ENCODE data around the gene ADAR.
A peak's percentile ranks its signal among the peaks of the same experiment; 100 is the strongest.

The ADAR gene

GRCh38 chr1:154614901-154615300, 6.9 kb upstream of the ADAR start:
- no peak for DNase-seq

GRCh38 chr1:154614247-154614646, 6.3 kb upstream of the ADAR start:
- no peak for DNase-seq

GRCh38 chr1:154611150-154611862, 3.3 kb upstream of the ADAR start:
- DNase-seq: no peak

- DNase-seq: no peak
Observed at GRCh38 chr1:154609398-154610380, 1.7 kb upstream of the ADAR start.

- peak; percentile 49 for DNase-seq
Observed at GRCh38 chr1:154608397-154609270, 648 bp upstream of the ADAR start.

- DNase-seq: no peak
Observed at GRCh38 chr1:154607106-154607608, 829 bp downstream of the ADAR start.

- no peak for DNase-seq
Observed at GRCh38 chr1:154605534-154605933, 2.5 kb downstream of the ADAR start.

- no peak for DNase-seq
Observed at GRCh38 chr1:154603317-154603716, 4.7 kb downstream of the ADAR start.

GRCh38 chr1:154599658-154600057, 8.3 kb downstream of the ADAR start:
- no peak for DNase-seq

GRCh38 chr1:154598871-154599635, 8.9 kb downstream of the ADAR start:
- DNase-seq: no peak

GRCh38 chr1:154595621-154596020, 12.4 kb downstream of the ADAR start:
- DNase-seq: no peak

GRCh38 chr1:154594811-154595210, 13.2 kb downstream of the ADAR start:
- DNase-seq: no peak

- DNase-seq: no peak
Observed at GRCh38 chr1:154593390-154593789, 14.6 kb downstream of the ADAR start.

- DNase-seq: no peak
Observed at GRCh38 chr1:154591206-154591605, 16.8 kb downstream of the ADAR start.

- DNase-seq: no peak
Observed at GRCh38 chr1:154590756-154591155, 17.2 kb downstream of the ADAR start.

- no peak for DNase-seq
Observed at GRCh38 chr1:154589780-154590179, 18.2 kb downstream of the ADAR start.

- DNase-seq: no peak
Observed at GRCh38 chr1:154586641-154587040, 21.3 kb downstream of the ADAR start.

GRCh38 chr1:154586231-154586630, 21.8 kb downstream of the ADAR start:
- DNase-seq: no peak

- no peak for DNase-seq
Observed at GRCh38 chr1:154584267-154584994, 23.6 kb downstream of the ADAR start.

- DNase-seq: no peak
Observed at GRCh38 chr1:154583773-154584172, 24.2 kb downstream of the ADAR start.

GRCh38 chr1:154582885-154583284, 25.1 kb downstream of the ADAR start:
- DNase-seq: no peak

Data from DMS79 (cell line).